HepG2 (cell line): ENCODE measurements around the gene RNFT2. TPM values are rescaled to one million over a fixed set of nuclear protein-coding genes. Genes with fewer than 3 reads are reported as not detected.

Experiments
- HNF1B ChIP-seq: sonication (generic); formaldehyde crosslinking; IDR thresholded peaks from 2 replicates; pipeline ENCODE4 v1.5.1; 2020; ENCODE audit warnings: mild to moderate bottlenecking, moderate library complexity, missing genetic modification reagents
- KDM1A ChIP-seq: IDR thresholded peaks from 2 replicates; pipeline ENCODE4 v1.6.1; 2016; ENCODE audit warnings: missing compliant biosample characterization
- KDM2A ChIP-seq: sonication (generic); formaldehyde crosslinking; IDR thresholded peaks from 2 replicates; pipeline ENCODE4 v1.4.0; 2020; ENCODE audit warnings: low read depth, missing genetic modification reagents, borderline replicate concordance
- MAFG ChIP-seq: sonication (generic); formaldehyde crosslinking; IDR thresholded peaks from 2 replicates; pipeline ENCODE4 v1.5.1; 2020; ENCODE audit warnings: mild to moderate bottlenecking, missing genetic modification reagents
- ZNF512B ChIP-seq: sonication (generic); formaldehyde crosslinking; IDR thresholded peaks from 2 replicates; pipeline ENCODE4 v1.5.1; 2020; ENCODE audit warnings: missing genetic modification reagents, mild to moderate bottlenecking, borderline replicate concordance
- ZNF562 ChIP-seq: sonication (generic); formaldehyde crosslinking; IDR thresholded peaks from 2 replicates; pipeline ENCODE4 v1.8.0; 2022; ENCODE audit warnings: missing genetic modification reagents, borderline replicate concordance
- ZNF678 ChIP-seq: sonication (generic); formaldehyde crosslinking; IDR thresholded peaks from 2 replicates; pipeline ENCODE4 v1.4.0; 2020; ENCODE audit warnings: mild to moderate bottlenecking, missing genetic modification reagents
- polyA plus RNA-seq, 8 experiments: library from polyadenylated mRNA; depleted of rRNA in 3 of 8; stranded (reverse) in 7 of 8; unstranded in 1 of 8; fragments of >200 nt; fragmentation: Illumina TruSeq in 4 of 8; extraction: Trizol in 4 of 8; gene quantifications; 2 replicates each; pipeline versions ENCODE4 v1.2.1 to v1.2.3, GENCODE V29; 2011 to 2016; ENCODE audit warnings: low read depth in 4 of 8, missing spikeins in 1 of 8, mixed read lengths in 1 of 8; ENCODE audit not compliant: insufficient read depth in 1 of 8
- total RNA-seq, 5 experiments: library from RNA; depleted of rRNA; stranded (reverse); fragments of >200 nt; fragmentation: Illumina TruSeq; extraction: Trizol; gene quantifications; 2 replicates each; pipeline ENCODE4 v1.2.3, GENCODE V29; 2016; ENCODE audit warnings: low read depth in 1 of 5
- TF ChIP-seq, protein P1 (sequence below): sonication (generic); formaldehyde crosslinking; IDR thresholded peaks from 2 replicates; pipeline ENCODE4 v1.5.0; 2020; ENCODE audit warnings: missing genetic modification reagents
- TF ChIP-seq, protein P2 (sequence below): sonication (generic); formaldehyde crosslinking; IDR thresholded peaks from 2 replicates; pipeline ENCODE4 v1.4.0; 2020; ENCODE audit warnings: mild to moderate bottlenecking, missing genetic modification reagents

RNFT2 gene
- total and polyA plus RNA-seq, 2 of the 13 experiments (the other 11 are each of a cell fraction or from before 2014, with no cell fraction given): 3.3 to 8.3 TPM

GRCh38 chr12:116737774-116738657, at the start of gene RNFT2, which contains the start of gene SPRING1 (continued):
- TF ChIP-seq KDM2A (CRISPR knock-in tag) (peak; percentile 92), MAFG (no peak), ZNF562 (CRISPR knock-in tag) (0 out of 2 replicates have a peak, but pooled peaks have one; percentile 18), ZNF678 (CRISPR knock-in tag) (no peak), ZNF512B (no peak; the same call in 1 of the 2 replicates), KDM1A (no peak), HNF1B (CRISPR knock-in tag) (peak; percentile 83)
- TF ChIP-seq, protein P1, sequence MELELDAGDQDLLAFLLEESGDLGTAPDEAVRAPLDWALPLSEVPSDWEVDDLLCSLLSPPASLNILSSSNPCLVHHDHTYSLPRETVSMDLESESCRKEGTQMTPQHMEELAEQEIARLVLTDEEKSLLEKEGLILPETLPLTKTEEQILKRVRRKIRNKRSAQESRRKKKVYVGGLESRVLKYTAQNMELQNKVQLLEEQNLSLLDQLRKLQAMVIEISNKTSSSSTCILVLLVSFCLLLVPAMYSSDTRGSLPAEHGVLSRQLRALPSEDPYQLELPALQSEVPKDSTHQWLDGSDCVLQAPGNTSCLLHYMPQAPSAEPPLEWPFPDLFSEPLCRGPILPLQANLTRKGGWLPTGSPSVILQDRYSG (CRISPR knock-in tag): no peak
- TF ChIP-seq, protein P2, sequence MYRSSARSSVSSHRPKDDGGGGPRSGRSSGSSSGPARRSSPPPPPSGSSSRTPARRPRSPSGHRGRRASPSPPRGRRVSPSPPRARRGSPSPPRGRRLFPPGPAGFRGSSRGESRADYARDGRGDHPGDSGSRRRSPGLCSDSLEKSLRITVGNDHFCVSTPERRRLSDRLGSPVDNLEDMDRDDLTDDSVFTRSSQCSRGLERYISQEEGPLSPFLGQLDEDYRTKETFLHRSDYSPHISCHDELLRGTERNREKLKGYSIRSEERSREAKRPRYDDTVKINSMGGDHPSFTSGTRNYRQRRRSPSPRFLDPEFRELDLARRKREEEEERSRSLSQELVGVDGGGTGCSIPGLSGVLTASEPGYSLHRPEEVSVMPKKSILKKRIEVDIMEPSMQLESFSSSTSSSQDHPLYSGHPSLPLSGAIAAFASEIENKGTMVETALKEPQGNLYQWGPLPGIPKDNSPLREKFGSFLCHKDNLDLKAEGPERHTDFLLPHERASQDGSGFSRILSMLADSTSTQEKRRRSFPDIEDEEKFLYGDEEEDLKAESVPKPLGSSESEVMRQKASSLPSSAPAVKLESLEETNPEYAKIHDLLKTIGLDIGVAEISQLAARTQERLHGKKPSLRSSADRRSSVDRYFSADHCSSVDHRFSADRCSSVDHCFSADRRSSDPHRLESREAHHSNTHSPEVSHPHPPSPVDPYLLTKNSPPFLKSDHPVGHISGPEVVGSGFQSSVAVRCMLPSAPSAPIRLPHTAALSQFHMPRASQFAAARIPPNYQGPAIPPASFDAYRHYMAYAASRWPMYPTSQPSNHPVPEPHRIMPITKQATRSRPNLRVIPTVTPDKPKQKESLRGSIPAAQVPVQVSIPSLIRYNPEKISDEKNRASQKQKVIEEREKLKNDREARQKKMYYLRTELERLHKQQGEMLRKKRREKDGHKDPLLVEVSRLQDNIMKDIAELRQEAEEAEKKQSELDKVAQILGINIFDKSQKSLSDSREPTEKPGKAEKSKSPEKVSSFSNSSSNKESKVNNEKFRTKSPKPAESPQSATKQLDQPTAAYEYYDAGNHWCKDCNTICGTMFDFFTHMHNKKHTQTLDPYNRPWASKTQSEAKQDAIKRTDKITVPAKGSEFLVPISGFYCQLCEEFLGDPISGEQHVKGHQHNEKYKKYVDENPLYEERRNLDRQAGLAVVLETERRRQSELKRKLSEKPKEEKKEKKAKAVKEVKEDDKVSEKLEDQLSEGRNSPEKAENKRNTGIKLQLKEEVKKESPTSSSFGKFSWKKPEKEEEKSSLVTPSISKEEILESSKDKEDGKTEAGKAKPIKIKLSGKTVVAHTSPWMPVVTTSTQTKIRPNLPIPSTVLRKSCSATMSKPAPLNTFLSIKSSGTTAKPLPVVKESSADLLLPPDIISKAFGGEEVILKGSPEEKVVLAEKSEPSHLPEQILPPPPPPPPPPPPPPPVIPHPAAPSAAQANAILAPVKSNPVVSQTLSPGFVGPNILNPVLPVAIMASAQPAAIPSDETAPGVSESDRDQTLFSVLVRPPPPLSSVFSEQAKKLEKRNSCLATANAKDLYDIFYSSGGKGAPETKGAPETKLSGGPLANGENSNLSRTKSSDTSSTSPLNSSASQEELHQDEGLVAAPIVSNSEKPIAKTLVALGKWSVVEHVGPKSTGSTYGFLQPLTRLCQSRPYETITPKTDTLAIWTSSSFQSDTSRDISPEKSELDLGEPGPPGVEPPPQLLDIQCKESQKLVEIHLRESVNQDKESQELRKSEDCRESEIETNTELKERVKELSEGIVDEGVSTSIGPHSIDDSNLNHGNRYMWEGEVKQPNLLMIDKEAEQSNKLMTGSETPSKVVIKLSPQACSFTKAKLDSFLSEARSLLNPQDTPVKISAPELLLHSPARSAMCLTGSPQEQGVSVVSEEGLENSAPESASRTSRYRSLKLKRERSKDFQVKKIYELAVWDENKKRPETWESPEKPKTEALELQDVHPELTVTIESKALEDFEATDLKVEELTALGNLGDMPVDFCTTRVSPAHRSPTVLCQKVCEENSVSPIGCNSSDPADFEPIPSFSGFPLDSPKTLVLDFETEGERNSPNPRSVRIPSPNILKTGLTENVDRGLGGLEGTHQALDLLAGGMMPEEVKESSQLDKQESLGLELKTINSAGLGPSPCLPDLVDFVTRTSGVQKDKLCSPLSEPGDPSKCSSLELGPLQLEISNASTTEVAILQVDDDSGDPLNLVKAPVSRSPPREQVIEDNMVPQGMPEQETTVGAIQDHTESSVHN: peak; percentile 61; the same call in 1 of the 2 replicates
